ENCODE measurements around the gene RXRA.

The RXRA gene

DNA sequence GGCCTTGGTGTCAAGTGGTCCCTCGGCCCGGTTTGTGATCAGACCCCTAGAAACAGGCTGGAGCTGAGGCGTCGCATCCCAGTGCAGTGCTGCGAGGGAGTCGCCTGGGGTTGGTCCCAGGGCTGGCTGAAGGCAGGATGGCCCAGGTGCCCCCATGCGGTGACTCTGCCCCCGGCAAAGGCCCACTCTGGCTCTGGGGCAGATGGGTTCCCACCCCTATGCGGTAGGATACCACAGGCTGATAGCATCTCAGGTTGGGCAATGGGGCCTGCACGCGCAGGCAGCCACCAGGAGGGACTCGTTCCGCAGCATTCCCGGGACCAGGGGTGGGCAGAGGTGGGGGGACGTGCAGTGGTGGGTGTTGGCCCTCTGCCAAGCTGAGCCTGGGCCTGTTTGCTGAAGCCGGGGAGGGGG lies 86.0 kb downstream of the RXRA start:
- DNase-seq (ENCODE audit: insufficient read length, low spot score), result no peak
- TF ChIP-seq POLR2A (IDR thresholded peaks at IDR 0.05; ENCODE audit: low read depth, low read length), result no peak
- no peak for FAIRE-seq

DNA sequence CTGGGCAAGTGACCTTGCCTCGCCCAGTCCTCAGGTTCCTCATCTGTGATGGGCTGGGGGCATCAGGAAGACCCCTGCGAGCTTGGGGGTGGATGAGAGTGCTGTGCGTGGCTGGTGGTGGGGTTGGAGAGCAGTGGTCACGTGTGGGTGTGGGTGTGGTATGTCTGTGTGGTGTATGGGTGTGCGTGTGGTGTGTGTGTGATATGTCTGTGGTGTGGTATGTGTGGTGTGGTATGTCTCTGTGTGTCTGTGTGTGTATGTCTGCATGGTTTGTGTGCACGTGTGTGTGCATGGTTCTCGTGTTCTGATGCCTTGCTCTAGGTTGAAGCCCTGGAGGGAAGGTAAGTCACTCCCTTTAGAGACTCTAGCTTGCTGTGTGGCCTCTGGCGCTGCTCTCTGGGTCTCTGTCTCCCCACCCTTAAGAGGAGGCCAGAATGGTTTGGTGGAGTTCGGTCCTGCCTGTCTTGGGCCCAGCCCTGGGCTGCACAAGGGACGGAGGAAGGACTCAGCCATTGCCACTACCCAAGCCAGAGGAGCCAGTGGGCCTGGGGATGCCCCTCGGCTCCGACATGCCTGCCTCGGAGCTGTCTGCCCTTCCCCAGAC lies 87.0 kb downstream of the RXRA start:
- no peak for DNase-seq (ENCODE audit: insufficient read length, low spot score)
- FAIRE-seq, result no peak
- no peak for TF ChIP-seq POLR2A (IDR thresholded peaks at IDR 0.05; ENCODE audit: low read depth, low read length)

DNA sequence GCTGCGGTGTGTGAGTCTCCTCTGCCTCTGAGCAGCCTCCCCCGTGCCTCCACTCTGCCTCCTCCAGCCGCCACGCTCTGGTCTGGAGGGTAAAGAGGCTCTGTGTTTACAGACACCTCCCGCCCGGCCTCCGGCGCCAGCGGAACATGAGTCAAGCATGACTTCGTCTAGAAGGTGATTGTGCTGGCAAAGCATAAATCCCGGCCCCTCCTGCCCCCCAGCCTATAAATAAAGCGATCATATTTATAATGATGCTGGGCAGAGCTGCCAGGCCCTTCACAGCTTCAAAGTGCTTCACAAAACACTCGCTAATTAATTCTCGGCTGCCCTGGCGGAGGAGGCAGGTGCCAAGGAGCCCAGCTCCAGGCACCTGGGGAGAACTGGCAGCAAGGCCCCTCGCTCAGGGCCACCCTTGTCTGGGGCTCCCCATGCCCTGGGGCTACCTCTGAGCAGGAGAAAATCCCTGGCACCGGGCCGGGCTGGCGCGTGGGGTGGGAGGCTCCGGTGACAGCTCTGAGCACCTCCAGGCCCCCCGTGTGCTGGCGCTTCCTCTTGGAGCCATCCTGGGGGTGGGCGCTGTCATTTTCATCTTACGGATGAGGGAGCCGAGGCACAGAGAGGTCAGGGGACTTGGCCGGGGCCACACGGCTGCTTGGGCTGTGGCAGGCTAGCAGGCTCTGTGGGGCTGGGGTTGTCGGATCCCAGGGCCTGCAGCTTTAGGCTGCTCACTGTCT lies 87.8 kb downstream of the RXRA start:
- DNase-seq (ENCODE audit: insufficient read length, low spot score) (peak; percentile 99), FAIRE-seq (peak; percentile 88)
- no peak for TF ChIP-seq POLR2A (IDR thresholded peaks at IDR 0.05; ENCODE audit: low read depth, low read length)

DNA sequence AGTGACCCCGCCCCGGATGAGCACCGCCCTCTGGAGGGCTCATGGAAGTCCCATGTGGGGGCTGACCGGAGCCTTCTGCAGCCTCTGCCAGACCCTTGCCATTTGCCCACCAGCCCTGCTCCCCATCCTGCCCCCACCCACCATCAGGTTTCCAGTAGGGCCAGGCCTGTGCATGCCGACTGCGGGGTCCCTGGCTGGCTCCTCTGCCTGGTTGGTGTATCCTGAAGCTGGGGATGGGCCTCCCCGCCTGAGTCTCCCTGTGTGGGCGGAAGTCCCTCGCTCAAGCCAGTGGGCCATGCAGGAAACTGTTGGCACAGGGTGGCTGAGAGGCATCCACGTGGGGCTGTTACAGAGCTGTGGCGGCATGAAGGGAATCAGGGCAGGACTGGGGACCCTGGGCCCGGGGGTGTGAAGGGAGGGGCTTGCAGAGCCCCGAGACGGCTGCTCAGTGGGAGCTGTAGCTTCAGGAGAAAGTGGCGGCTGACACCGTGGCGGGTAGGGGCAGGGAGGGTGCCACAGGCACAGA lies 88.7 kb downstream of the RXRA start:
- no peak for DNase-seq (ENCODE audit: insufficient read length, low spot score)
- no peak for FAIRE-seq
- no peak for TF ChIP-seq POLR2A (IDR thresholded peaks at IDR 0.05; ENCODE audit: low read depth, low read length)

DNA sequence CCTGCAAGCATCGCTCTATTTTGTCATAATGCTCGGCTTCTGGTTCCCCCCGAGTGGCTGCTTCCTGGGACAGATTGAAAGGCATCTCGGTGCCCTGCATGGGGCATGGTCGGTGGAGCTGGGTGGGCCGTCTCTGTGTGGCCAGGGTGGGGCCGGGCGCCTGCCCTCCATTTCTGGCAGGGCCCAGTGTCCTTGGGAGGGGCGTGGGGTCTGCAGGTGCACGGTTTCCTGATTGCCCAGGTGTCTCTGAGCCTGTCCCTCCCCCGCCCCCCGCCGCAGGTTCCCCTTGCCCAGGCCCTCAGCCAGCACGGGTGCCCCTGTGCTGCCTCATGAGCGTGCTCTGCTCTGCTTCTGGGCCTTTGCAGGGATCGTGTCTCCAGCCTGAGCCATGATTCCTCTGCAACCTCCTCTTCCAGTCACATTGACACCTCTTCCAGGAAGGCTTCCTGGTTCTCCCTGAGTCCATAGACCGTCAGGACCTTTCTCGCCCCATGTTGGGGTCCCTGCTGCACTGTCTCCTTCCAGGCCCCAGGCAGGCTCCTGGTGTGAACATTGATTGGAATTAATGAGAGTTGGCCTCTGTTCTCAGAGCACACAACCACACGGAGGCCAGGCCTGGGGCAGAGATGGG lies 90.2 kb downstream of the RXRA start:
- no peak for TF ChIP-seq POLR2A (IDR thresholded peaks at IDR 0.05; ENCODE audit: low read depth, low read length)
- no peak for DNase-seq (ENCODE audit: insufficient read length, low spot score)
- no peak for FAIRE-seq

DNA sequence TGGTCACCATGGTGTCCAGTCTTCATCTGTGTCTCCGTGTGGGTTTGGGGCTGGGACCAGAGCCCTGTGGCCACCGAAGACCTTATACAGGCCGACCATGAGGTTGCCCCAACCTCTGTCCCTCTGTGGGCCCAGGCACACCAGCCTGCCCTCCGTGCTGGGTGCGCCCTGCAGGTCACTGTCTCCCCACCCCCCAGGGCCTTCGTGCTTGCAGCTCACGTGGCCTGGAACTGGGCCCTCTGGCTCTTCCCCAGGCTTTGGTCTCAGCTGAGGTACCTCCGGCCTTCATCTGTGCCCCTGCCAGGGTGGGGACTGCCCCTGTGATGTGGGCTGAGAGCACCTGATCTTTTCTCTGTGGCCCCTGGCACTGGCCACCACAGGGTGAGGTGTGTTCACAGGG lies 92.1 kb downstream of the RXRA start:
- DNase-seq (ENCODE audit: insufficient read length, low spot score), result no peak
- no peak for FAIRE-seq
- TF ChIP-seq POLR2A (IDR thresholded peaks at IDR 0.05; ENCODE audit: low read depth, low read length), result no peak

DNA sequence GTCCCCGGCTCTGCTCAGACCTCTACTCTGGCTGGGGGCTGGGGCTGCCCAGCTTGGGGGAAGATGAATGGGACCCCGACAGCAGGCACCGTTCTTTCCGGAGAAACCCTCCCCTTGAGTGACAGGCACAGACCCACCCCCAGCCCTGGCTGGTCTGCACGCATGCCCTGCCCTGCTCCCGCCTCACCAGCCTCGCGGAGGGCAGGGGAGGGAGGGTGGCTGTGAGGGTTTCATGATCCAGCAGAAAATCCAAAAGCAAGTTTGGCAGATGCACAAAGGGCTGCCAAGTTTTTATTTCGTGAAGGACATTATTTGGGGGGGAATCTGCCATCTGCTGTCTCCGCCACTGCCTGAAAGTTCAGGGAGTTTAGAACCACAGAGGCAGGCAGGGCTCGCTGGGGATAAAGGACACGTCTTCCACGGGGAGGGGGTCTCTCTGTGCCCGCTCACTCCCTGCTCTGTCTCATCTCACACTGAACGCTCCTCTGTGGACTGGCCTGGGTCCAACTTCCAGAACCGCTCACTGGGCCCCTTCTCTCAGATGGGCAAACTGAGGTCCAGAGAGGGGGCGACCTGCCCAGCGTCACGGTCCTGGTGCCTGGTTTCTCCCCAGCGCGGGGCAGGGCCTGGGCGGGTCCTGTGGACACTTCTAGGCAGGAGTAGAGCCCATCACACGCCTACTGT lies 92.9 kb downstream of the RXRA start:
- TF ChIP-seq POLR2A (IDR thresholded peaks at IDR 0.05; ENCODE audit: low read depth, low read length), result no peak
- FAIRE-seq (no peak), DNase-seq (ENCODE audit: insufficient read length, low spot score) (no peak)

DNA sequence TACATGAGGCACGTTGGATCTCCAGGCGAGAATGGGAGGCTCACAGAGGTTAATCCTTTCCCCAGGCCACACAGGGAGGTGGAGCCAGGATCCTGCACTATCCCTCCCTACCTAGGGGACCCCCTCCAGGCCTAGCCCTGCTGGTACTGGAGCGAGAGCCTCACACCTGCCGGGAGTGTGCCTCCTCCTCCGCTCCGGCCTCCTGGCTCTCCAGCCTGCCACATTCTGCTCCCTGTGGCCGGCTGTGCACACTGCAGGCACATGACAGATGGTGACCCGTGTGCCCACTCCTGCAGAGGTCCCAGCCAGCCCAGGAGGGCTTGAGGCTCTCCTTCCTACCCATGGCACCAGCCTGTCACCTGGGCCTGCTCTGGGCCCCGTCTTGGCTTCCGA lies 93.4 kb downstream of the RXRA start:
- FAIRE-seq (no peak), DNase-seq (ENCODE audit: insufficient read length, low spot score) (peak; percentile 66)
- TF ChIP-seq POLR2A (IDR thresholded peaks at IDR 0.05; ENCODE audit: low read depth, low read length), result no peak

DNA sequence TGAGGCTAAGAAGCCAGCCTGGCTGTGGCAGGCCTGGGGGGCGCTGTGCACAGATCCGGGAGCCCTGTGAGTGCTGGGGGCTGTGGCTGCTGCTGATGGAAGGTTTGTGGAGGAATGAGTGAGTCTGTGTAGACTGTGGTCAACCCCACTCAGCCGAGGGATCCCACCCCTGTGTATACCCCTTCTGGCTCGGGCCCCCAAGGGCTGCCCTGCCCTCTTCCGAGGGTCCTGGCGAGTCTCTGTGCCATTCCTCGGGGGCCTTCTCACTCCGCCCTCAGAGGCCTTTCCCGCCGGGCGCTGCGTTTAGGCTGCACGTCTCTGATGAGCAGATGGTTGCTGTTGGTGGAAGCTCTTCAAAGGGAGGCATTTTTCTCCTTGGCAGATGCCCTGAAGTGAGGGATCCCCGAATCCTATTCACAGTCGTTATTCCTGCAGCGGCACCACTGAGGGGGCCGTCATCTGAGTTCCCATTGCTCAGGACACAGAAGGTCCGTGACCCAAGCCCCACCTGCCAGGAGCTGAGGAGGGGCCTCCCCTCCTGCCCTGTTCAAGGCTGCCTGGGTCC lies 94.1 kb downstream of the RXRA start:
- no peak for TF ChIP-seq POLR2A (IDR thresholded peaks at IDR 0.05; ENCODE audit: low read depth, low read length)
- DNase-seq (ENCODE audit: insufficient read length, low spot score) (no peak), FAIRE-seq (no peak)

DNA sequence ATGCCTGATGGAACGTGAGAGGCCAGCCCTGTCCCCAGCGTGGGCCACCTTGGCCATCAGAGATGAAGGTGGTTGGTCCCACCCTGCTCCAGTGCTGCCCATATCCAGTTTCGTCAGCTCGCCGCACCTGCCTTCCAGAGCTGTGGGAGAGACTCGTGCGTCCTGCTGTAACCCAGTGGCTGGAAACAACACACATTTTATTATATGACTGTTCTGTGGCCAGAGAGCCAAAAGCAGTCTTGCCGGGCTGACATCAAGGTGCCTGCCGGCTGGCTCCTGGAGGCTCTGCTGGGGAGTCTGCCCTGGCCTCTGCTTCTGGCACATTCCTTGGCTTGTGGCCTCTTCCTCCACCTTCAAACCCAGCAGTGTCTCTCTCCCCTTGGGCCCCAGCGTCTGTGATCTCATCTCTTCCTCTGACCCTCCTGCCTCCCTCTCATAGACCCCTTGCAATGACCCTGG lies 94.7 kb downstream of the RXRA start:
- DNase-seq (ENCODE audit: insufficient read length, low spot score) (no peak), FAIRE-seq (no peak)
- no peak for TF ChIP-seq POLR2A (IDR thresholded peaks at IDR 0.05; ENCODE audit: low read depth, low read length)

DNA sequence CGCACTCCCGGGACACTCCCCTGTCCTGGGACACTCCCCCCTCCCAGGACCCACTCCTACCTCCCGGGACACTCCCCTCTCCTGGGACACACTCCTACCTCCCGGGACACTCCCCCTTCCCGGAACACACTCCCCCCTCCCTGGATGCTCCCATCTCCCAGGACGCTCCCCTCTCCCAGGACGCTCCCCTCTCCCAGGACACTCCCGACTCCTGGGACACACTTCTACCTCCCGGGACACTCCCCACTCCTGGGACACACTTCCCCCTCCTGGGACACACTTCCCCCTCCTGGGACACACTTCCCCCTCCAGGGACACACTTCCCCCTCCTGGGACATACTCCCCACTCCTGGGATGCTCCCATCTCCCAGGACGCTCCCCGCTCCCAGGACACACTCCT lies 95.6 kb downstream of the RXRA start:
- DNase-seq (ENCODE audit: insufficient read length, low spot score) (no peak), FAIRE-seq (no peak)
- TF ChIP-seq POLR2A (IDR thresholded peaks at IDR 0.05; ENCODE audit: low read depth, low read length), result no peak

DNA sequence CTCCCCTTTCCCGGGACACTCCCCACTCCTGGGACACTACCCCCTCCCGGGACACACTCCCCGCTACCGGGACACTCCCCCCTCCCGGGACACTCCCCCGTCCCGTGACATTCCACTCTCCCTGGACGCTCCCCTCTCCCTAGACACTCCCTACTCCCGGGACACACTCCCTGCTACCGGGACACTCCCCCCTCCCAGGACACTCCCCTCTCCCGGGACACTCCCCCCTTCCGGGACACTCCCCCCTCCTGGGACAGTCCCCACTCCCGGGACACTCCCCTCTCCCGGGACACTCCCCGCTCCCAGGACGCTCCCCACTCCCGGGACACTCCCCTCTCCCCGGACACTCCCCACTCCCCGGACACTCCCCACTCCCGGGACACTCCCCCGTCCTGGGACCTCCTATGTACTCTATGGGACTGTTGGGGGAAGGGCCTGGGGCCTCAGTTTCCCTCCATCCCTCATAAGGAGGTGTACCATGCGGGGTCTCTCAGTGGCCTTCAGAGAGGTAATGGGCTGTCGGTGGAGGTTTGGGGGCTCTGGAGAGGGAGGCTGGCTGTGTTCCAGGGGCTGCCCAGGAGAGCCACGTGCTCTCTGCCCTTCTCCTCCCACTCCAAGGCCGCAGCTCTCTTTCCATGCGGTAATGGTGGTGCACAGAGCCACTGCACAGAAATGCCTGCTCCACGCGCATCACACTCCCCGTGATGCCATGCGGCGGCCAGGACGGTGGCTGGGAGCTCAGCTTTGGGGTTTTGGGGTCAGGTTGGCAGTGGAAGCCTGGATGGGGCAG lies 96.2 kb downstream of the RXRA start:
- TF ChIP-seq POLR2A (IDR thresholded peaks at IDR 0.05; ENCODE audit: low read depth, low read length), result no peak
- no peak for DNase-seq (ENCODE audit: insufficient read length, low spot score)
- no peak for FAIRE-seq

DNA sequence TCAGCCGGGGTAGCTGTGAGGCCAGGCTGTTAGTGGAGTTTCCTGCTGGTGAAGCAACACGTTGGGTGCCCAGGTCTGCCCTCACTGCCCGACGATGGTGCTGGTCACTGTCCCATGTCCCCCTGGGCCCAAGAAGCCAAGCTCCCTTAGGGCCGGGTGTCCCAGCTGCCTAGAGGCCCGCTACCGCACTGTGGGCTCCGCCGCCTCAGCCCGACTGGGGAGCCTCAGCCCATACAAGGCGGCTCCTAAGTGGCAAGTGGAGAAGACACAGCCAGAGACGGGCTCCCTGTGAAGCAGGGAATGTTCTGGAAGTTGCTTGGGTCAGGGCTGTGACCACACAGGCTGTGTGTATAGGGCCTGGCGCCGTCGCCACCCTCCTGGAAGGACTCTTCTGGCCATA lies 96.9 kb downstream of the RXRA start:
- no peak for DNase-seq (ENCODE audit: insufficient read length, low spot score)
- no peak for TF ChIP-seq POLR2A (IDR thresholded peaks at IDR 0.05; ENCODE audit: low read depth, low read length)
- FAIRE-seq, result no peak

Data from H54 (cell line).